Hypothalamus (tissue), 51 donors: ENCODE results near the gene GK2.

ENCODE experiments used
- DNase-seq, 51 donors: peaks; one replicate each; lab custom pipeline; 2025; lab: John Stamatoyannopoulos, UW

Gene GK2

DNA sequence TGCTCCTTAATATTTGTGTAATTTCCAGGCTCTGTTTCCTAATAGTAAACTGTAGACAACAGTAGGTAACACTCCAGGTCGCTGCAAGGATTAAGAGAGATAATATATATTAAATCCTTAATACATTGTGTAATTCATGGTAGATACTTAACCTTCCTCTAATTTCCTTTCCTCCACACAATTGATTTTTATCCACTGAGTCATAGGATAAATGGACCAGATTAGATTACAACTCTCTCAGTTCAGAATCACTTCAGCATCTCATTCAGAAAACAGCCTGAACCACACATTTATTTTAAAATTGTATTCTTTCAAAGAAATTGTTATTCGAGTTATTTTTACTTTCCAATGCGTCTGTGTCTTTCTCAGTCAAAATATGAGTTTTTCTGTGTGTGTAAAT lies 17.1 kb downstream of the GK2 start:
- no peak for DNase-seq

DNA sequence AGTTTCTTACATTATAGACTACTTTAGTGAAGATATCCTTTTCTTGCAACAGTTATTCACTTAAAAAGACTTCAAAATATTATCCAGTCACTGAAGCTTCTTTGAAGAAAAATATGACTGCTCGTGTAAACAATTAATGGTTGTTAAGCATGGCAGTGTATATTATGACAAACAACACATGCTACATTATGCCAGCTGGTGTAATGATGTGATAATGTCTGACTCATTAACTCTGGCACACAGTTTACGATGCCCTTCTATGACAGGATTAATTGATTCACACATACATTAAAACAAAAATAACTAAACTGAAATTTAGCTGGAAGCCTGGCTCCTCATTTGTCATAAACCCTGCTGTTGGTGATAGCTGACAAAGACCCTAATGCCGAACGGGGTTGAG lies 22.4 kb downstream of the GK2 start:
- DNase-seq = no peak

DNA sequence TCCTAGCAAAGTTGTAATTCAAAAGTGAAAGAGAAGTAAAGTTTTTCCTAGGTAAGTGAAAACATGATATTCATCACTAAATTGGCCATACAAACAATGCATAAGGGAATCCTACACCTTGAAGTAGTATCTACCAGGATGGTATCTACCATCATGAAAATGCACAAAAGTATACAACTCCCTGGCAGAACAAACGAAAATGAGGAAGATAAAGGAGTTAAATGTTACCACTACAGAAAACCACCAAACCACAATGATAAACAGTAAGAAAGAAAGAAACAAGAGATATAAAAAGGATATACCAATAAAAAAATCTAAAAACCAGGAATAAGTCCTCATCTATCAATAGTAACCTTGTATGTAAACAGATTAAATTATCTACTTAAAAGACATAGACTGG lies 26.9 kb downstream of the GK2 start:
- DNase-seq = no peak

- no peak for DNase-seq
Observed at GRCh38 chr4:79370026-79370425, 38.0 kb downstream of the GK2 start.

DNA sequence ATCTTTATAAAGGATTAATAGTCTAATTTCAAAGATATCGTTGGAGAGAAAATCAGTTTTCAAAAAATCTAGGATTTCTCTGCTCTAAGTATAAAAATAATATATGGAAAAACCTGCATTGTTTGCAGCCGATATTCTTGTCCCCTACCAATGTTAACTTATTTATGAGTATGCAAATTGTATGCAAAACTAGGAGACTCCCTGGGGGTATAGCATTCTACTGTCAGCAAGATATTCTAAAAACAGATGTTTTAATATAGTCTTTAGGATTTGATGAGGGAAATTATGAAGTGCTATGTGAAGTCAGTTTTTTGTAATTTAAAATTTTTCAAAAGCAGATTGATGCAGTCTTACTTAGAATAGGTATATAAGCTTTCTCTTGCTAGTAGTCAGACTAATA lies 40.9 kb downstream of the GK2 start:
- DNase-seq = no peak

DNA sequence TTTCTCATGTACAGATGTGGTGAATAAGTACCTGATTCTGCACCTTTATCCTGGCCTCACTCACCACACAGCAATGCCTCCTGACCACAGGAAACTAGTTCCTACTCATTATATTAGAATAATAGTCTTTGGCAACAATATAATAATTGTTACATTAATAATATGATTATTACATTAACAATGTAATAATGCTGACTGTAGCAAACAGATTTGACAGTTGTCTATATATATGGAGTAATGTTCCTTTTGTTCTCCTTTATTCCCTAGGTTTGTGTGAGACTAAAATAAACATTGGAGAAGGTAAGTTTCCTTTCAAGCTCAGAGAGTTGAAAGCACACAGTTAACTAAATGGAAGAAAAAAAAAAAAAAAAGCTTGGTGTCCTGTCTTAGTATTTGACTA lies 41.6 kb downstream of the GK2 start:
- no peak for DNase-seq

GRCh38 chr4:79364061-79364460 lies 44.0 kb downstream of the GK2 start:
- no peak for DNase-seq

DNA sequence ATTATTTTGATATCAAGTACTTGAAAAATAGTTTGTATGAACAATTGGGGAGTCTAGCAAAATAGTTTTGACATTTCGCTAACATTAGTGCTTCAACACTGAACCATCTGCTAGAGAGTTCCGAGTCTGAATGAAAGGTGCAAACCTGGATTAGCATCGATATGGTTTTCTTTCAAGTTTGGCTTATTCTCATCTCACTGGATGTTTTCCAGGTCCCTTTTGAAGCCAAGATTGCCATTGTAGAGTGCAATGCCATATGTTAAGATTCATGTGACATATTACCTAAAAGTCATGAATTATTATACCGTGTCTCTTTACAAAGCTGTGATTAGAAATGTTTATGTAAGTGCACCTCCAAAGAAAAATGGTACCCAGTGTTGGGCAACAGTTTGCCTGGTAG lies 45.4 kb downstream of the GK2 start:
- no peak for DNase-seq

DNA sequence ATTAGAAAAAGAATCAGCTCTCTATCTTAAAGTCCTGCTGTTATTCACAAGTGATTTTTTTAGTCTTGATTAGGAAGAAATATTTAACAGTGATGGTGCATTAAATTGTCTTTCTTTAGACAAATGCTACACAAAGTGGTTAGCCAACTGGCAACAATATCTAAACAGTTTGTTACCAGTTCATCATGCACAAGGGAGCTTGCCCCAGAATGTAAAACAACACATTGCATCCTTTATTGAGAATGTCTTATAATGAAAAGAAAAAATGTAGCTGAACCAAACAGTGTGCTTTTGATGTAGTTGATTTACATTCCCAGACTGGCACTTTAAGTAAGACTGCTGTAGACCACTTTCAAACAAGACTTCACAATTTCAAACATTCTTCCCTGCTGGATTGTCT lies 48.0 kb downstream of the GK2 start:
- DNase-seq = no peak

GRCh38 chr4:79358438-79358837 lies 49.6 kb downstream of the GK2 start:
- DNase-seq = no peak

GRCh38 chr4:79357365-79357764 lies 50.7 kb downstream of the GK2 start:
- DNase-seq = no peak
